H1 (cell line): Measurements from ENCODE around the gene TXNDC12. TPM values are rescaled to one million over a fixed set of nuclear protein-coding genes. Genes with fewer than 3 reads are reported as not detected.

Source experiments
- CTCF ChIA-PET: fragments of 300-600 bp; sonication (Branson Sonifier 250); formaldehyde crosslinking; loops from one replicate; lab custom pipeline; 2021; ENCODE audit not compliant: partially characterized antibody; lab: Charles Lee
- POLR2A ChIA-PET: fragments of 300-600 bp; sonication (Branson Sonifier 250); formaldehyde crosslinking; loops from one replicate; lab custom pipeline; 2021; ENCODE audit warnings: inconsistent platforms; ENCODE audit not compliant: partially characterized antibody; lab: Charles Lee
- DNase-seq, 2 experiments: peaks; one replicate each; pipeline versions ENCODE4 v3.0.0 to v3.0.0-alpha.2; 2010 to 2022; ENCODE audit warnings: low spot score in 2 of 2, low read depth in 1 of 2, mixed read lengths in 1 of 2
- FAIRE-seq: peaks from 2 replicates; lab custom pipeline; 2011; peaks lifted over from hg19 to GRCh38; lab: Jason Lieb, UNC
- H2AFZ ChIP-seq: 2 replicates; pipeline ENCODE4 v1.8.1; 2012; ENCODE audit warnings: low read length, inconsistent platforms
- H2AK5ac ChIP-seq: 2 replicates; pipeline ENCODE4 v1.6.1; 2013; ENCODE audit warnings: low read depth, low read length
- H2BK120ac ChIP-seq: replicated peaks from 2 replicates; pipeline ENCODE3; 2013; ENCODE audit warnings: low read depth, low read length, inconsistent platforms
- H2BK12ac ChIP-seq: 2 replicates; pipeline ENCODE4 v1.6.1; 2013; ENCODE audit warnings: low read depth, low read length
- H2BK15ac ChIP-seq: 2 replicates; pipeline ENCODE4 v1.6.1; 2013; ENCODE audit warnings: low read length
- H2BK20ac ChIP-seq: 2 replicates; pipeline ENCODE4 v1.6.1; 2013; ENCODE audit warnings: low read length
- H2BK5ac ChIP-seq: 2 replicates; pipeline ENCODE4 v1.6.1; 2013; ENCODE audit warnings: low read depth, low read length
- H3K14ac ChIP-seq: 2 replicates; pipeline ENCODE4 v1.6.1; 2013; ENCODE audit warnings: inconsistent platforms; ENCODE audit not compliant: insufficient read length
- H3K18ac ChIP-seq: 2 replicates; pipeline ENCODE4 v1.6.1; 2013; ENCODE audit warnings: low read length; ENCODE audit errors: extremely low read depth
- H3K23ac ChIP-seq: 2 replicates; pipeline ENCODE4 v1.6.1; 2013; ENCODE audit warnings: inconsistent platforms; ENCODE audit not compliant: insufficient read length
- H3K23me2 ChIP-seq: 2 replicates; pipeline ENCODE4 v1.6.1; 2013; ENCODE audit warnings: low read depth, low read length
- H3K27ac ChIP-seq: 2 replicates; pipeline ENCODE4 v1.6.1; 2011; ENCODE audit warnings: low read depth, low read length, inconsistent platforms
- H3K27me3 ChIP-seq, 4 experiments: replicated peaks in 1 of 4; 1 replicate in 1 of 4; 2 replicates in 3 of 4; pipeline versions ENCODE4 v1.6.1 to v1.8.1; 2011 to 2013; ENCODE audit warnings: low read length in 3 of 4, mild to moderate bottlenecking in 3 of 4, inconsistent platforms in 2 of 4, mixed read lengths in 2 of 4, moderate library complexity in 1 of 4; ENCODE audit not compliant: control insufficient read depth in 3 of 4, insufficient read depth in 3 of 4; ENCODE audit errors: extremely low read depth in 1 of 4
- H3K36me3 ChIP-seq, 4 experiments: 2 replicates each; pipeline versions ENCODE4 v1.6.1 to v1.8.1; 2011 to 2013; ENCODE audit warnings: mild to moderate bottlenecking in 4 of 4, low read length in 3 of 4, moderate library complexity in 2 of 4, control low read depth in 1 of 4, inconsistent platforms in 1 of 4; ENCODE audit not compliant: insufficient read depth in 4 of 4, control insufficient read depth in 2 of 4
- H3K4ac ChIP-seq: replicated peaks from 2 replicates; pipeline ENCODE3; 2013; ENCODE audit warnings: low read length, low read depth, mixed read lengths, inconsistent platforms; ENCODE audit not compliant: insufficient read length
- H3K4me1 ChIP-seq, 4 experiments: replicated peaks in 1 of 4; 1 replicate in 1 of 4; 2 replicates in 3 of 4; pipeline versions ENCODE4 v1.6.1 to v1.8.1; 2011 to 2013; ENCODE audit warnings: low read length in 3 of 4, inconsistent platforms in 2 of 4, mixed read lengths in 1 of 4; ENCODE audit not compliant: insufficient read depth in 4 of 4, control insufficient read depth in 3 of 4
- H3K4me2 ChIP-seq, 2 experiments: 2 replicates each; pipeline versions ENCODE4 v1.6.1 to v1.8.1; 2011 to 2013; ENCODE audit warnings: low read depth in 2 of 2, low read length in 2 of 2, control low read depth in 1 of 2, inconsistent platforms in 1 of 2, mild to moderate bottlenecking in 1 of 2; ENCODE audit not compliant: insufficient read depth in 1 of 2
- H3K4me3 ChIP-seq, 4 experiments: fragments of 200-600, 300-600 bp in 1 of 4; sonication (generic), shearing (Covaris generic), sonication (Bioruptor Twin) in 1 of 4; 2 replicates each; pipeline versions ENCODE4 v1.5.1 to v1.8.1; 2011 to 2016; ENCODE audit warnings: low read length in 4 of 4, low read depth in 3 of 4, control low read depth in 2 of 4, inconsistent platforms in 2 of 4, mild to moderate bottlenecking in 2 of 4, mixed read lengths in 1 of 4, moderate library complexity in 1 of 4; ENCODE audit not compliant: insufficient read depth in 2 of 4; ENCODE audit errors: extremely low read depth in 1 of 4
- H3K56ac ChIP-seq: replicated peaks from 2 replicates; pipeline ENCODE3; 2013; ENCODE audit warnings: low read depth, mild to moderate bottlenecking, mixed read lengths, low read length, inconsistent platforms; ENCODE audit not compliant: insufficient read length
- H3K79me1 ChIP-seq: 2 replicates; pipeline ENCODE4 v1.6.1; 2013; ENCODE audit warnings: low read depth, low read length, control low read depth
- H3K79me2 ChIP-seq, 2 experiments: 2 replicates each; pipeline versions ENCODE4 v1.6.1 to v1.8.1; 2012 to 2013; ENCODE audit warnings: low read length in 2 of 2, mild to moderate bottlenecking in 2 of 2, inconsistent platforms in 1 of 2; ENCODE audit not compliant: insufficient read depth in 2 of 2, control insufficient read depth in 1 of 2
- H3K9ac ChIP-seq, 4 experiments: replicated peaks in 1 of 4; 1 replicate in 1 of 4; 2 replicates in 3 of 4; pipeline versions ENCODE4 v1.6.1 to v1.8.1; 2011 to 2013; ENCODE audit warnings: low read depth in 3 of 4, low read length in 3 of 4, control low read depth in 2 of 4, mild to moderate bottlenecking in 2 of 4, moderate library complexity in 2 of 4, inconsistent platforms in 1 of 4; ENCODE audit errors: extremely low read depth in 1 of 4
- H3K9me3 ChIP-seq, 2 experiments: 2 replicates each; pipeline versions ENCODE4 v1.6.1 to v1.8.1; 2012 to 2013; ENCODE audit warnings: mild to moderate bottlenecking in 2 of 2, moderate library complexity in 2 of 2, control low read depth in 1 of 2, inconsistent platforms in 1 of 2, low read depth in 1 of 2, low read length in 1 of 2, mixed read lengths in 1 of 2; ENCODE audit not compliant: insufficient read depth in 2 of 2
- H4K20me1 ChIP-seq, 2 experiments: replicated peaks in 1 of 2; 2 replicates each; pipeline versions ENCODE3 to v1.8.1; 2011 to 2013; ENCODE audit warnings: inconsistent platforms in 2 of 2, low read length in 2 of 2, mild to moderate bottlenecking in 1 of 2; ENCODE audit not compliant: insufficient read depth in 2 of 2, control insufficient read depth in 1 of 2
- H4K5ac ChIP-seq: 2 replicates; pipeline ENCODE4 v1.6.1; 2013; ENCODE audit warnings: low read length, low read depth, mixed read lengths, inconsistent platforms; ENCODE audit not compliant: insufficient read length
- H4K8ac ChIP-seq: 2 replicates; pipeline ENCODE4 v1.8.0; 2013; ENCODE audit warnings: mild to moderate bottlenecking, moderate library complexity, low read length, inconsistent platforms; ENCODE audit not compliant: insufficient read depth; ENCODE audit errors: extremely low read depth
- H4K91ac ChIP-seq: replicated peaks from 2 replicates; pipeline ENCODE3; 2013; ENCODE audit warnings: low read length, mixed read lengths, inconsistent platforms; ENCODE audit not compliant: insufficient read length
- CBX8 ChIP-seq: fragments of 300-800, 300-1000 bp; sonication (generic); IDR thresholded peaks from 2 replicates; pipeline ENCODE4 v1.7.1; 2016; ENCODE audit warnings: low read depth, low read length, borderline replicate concordance
- CREB1 ChIP-seq: IDR thresholded peaks from 2 replicates; pipeline ENCODE4 v1.6.1; 2012; ENCODE audit warnings: inconsistent platforms
- GABPA ChIP-seq: IDR thresholded peaks from 2 replicates; pipeline ENCODE4 v1.6.1; 2011; ENCODE audit warnings: mild to moderate bottlenecking, low read length, moderate library complexity, borderline replicate concordance; ENCODE audit not compliant: insufficient read depth
- HDAC6 ChIP-seq: IDR thresholded peaks from one replicate; pipeline ENCODE4 v1.7.1; 2012; ENCODE audit warnings: low read depth, mild to moderate bottlenecking, inconsistent platforms, low read length, moderate library complexity
- JUN ChIP-seq: IDR thresholded peaks from 2 replicates; pipeline ENCODE4 v1.6.1; 2011; ENCODE audit warnings: low read depth, mild to moderate bottlenecking, improper control_type of control experiment, low read length
- JUND ChIP-seq: IDR thresholded peaks from 2 replicates; pipeline ENCODE4 v1.6.1; 2011; ENCODE audit warnings: mild to moderate bottlenecking, improper control_type of control experiment, low read length
- MAFK ChIP-seq: IDR thresholded peaks from 2 replicates; pipeline ENCODE4 v1.6.1; 2012; ENCODE audit warnings: low read depth, mild to moderate bottlenecking, improper control_type of control experiment, low read length
- PHF8 ChIP-seq: fragments of 200-600 bp; sonication (generic); conservative IDR thresholded peaks from 2 replicates; pipeline ENCODE4 v1.7.1; 2012; ENCODE audit warnings: low read depth, mild to moderate bottlenecking, inconsistent platforms, low read length, moderate library complexity
- SP1 ChIP-seq: IDR thresholded peaks from 2 replicates; pipeline ENCODE4 v1.6.1; 2011; ENCODE audit warnings: low read depth, low read length
- ZNF274 ChIP-seq: IDR thresholded peaks from 2 replicates; pipeline ENCODE4 v1.7.0; 2012; ENCODE audit warnings: low read length, borderline replicate concordance; ENCODE audit errors: extremely low read depth
- WGBS, 2 experiments: shearing (Covaris generic) in 1 of 2; methylation state at CpG; one replicate each; pipeline versions ENCODE4 v1.1.6 to v1.1.7; 2013 to 2015; ENCODE audit warnings: low lambda C conversion rate in 2 of 2, mixed read lengths in 2 of 2, inconsistent platforms in 1 of 2, low coverage in 1 of 2, missing lambda C conversion rate in 1 of 2; ENCODE audit not compliant: insufficient replicate concordance in 2 of 2, insufficient coverage in 1 of 2, insufficient read length in 1 of 2; ENCODE audit errors: extremely low coverage in 1 of 2, missing lambda C conversion rate in 1 of 2; 5-methylcytosine and 5-hydroxymethylcytosine counted together
- polyA plus RNA-seq, 7 experiments: library from polyadenylated mRNA; depleted of rRNA in 3 of 7; stranded (reverse) in 5 of 7; unstranded in 2 of 7; fragments of >200 nt in 5 of 7; fragments of 200-250 nt in 2 of 7; gene quantifications; 1 replicate in 5 of 7; 2 replicates in 1 of 7; 4 replicates in 1 of 7; pipeline versions ENCODE4 v1.2.1 to v1.2.3, GENCODE V29; 2011 to 2013; ENCODE audit warnings: missing spikeins in 2 of 7, mixed read lengths in 2 of 7
- total RNA-seq: library from RNA; stranded (reverse); fragmentation: NEBNext Ultra II Directional; extraction: Animal tissue kit (Norgen Biotek cat#: 25700); gene quantifications from 2 replicates; pipeline ENCODE4 v1.2.1, GENCODE V29; 2021
- TF ChIP-seq, protein P1 (sequence below): IDR thresholded peaks from 2 replicates; pipeline ENCODE4 v1.6.1; 2011; ENCODE audit warnings: low read length, improper control_type of control experiment
- TF ChIP-seq, protein P2 (sequence below): IDR thresholded peaks from 2 replicates; pipeline ENCODE4 v1.6.1; 2011; ENCODE audit warnings: low read depth, mild to moderate bottlenecking, low read length; ENCODE audit not compliant: insufficient read depth

Gene TXNDC12
- total and polyA plus RNA-seq, 2 of the 8 experiments (the other 6 are each of a cell fraction or from before 2014, with no cell fraction given) = 35.2 to 89.8 TPM

GRCh38 chr1:52072291-52072690 lies 17.3 kb upstream of the TXNDC12 start:
- no peak overlapping the region for H3K23ac ChIP-seq
- CTCF ChIA-PET = interaction anchor here (0.8 to 1.7 kb wide), 3 partner anchors 9 to 277 kb away, joined by 3 to 7 read pairs (median 5); no protein-coding TSS in a partner anchor
- H3K79me2 ChIP-seq = peaks cover 0 to 46% of the 10 kb centered on the region in 2 experiments; a peak in 2 of 4 replicates
- no peak for TF ChIP-seq MAFK
- TF ChIP-seq SP1 = no peak
- no peak for TF ChIP-seq JUN
- no peak for TF ChIP-seq HDAC6
- TF ChIP-seq, protein P1, sequence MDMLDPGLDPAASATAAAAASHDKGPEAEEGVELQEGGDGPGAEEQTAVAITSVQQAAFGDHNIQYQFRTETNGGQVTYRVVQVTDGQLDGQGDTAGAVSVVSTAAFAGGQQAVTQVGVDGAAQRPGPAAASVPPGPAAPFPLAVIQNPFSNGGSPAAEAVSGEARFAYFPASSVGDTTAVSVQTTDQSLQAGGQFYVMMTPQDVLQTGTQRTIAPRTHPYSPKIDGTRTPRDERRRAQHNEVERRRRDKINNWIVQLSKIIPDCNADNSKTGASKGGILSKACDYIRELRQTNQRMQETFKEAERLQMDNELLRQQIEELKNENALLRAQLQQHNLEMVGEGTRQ = no peak
- no peak for TF ChIP-seq ZNF274
- TF ChIP-seq CREB1 = no peak
- TF ChIP-seq, protein P2, sequence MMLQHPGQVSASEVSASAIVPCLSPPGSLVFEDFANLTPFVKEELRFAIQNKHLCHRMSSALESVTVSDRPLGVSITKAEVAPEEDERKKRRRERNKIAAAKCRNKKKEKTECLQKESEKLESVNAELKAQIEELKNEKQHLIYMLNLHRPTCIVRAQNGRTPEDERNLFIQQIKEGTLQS = no peak
- TF ChIP-seq PHF8 = no peak
- no peak for TF ChIP-seq JUND
- TF ChIP-seq CBX8 = no peak
- no peak for TF ChIP-seq GABPA

More at GRCh38 chr1:52072291-52072690, 17.3 kb upstream of the TXNDC12 start:
- POLR2A ChIA-PET = interaction anchor here (1.4 to 3.8 kb wide), 5 partner anchors 8 to 17 kb away, joined by 5 to 22 read pairs (median 9); partner anchors contain the start of genes BTF3L4 and TXNDC12
- no peak overlapping the region for H4K91ac ChIP-seq
- DNase-seq (no peak), FAIRE-seq (no peak)
- no peak overlapping the region for H3K4me3 ChIP-seq
- H3K4me1 ChIP-seq = no peaks in the 10 kb centered on the region
- H2AFZ ChIP-seq = no peak overlapping the region
- H3K4me2 ChIP-seq = no peak overlapping the region
- peaks cover 0 to 3% of the 10 kb centered on the region in 2 experiments for H4K20me1 ChIP-seq
- H3K27ac ChIP-seq = no peak overlapping the region
- H2BK120ac ChIP-seq = no peak overlapping the region
- H3K27me3 ChIP-seq = no peaks in the 10 kb centered on the region
- WGBS, 2 experiments = 72% methylated on average over 6 of the region's 6 CpGs; no CpG with 5 or more reads in 1 of the 2 experiments
- H4K8ac ChIP-seq = no peak overlapping the region
- H4K5ac ChIP-seq = no peak overlapping the region
- no peak overlapping the region for H3K18ac ChIP-seq
- no peaks in the 10 kb centered on the region; the same call in 1 of the 2 replicates for H3K23me2 ChIP-seq
- H3K9ac ChIP-seq = no peak overlapping the region
- no peak overlapping the region for H2BK15ac ChIP-seq
- peaks cover 3 to 36% (median 12%) of the 10 kb centered on the region in 4 experiments; a peak in 7 of 8 replicates for H3K36me3 ChIP-seq
- H2AK5ac ChIP-seq = no peak overlapping the region
- no peak overlapping the region for H2BK5ac ChIP-seq
- no peak overlapping the region for H3K14ac ChIP-seq
- H3K4ac ChIP-seq = no peak overlapping the region
- no peaks in the 10 kb centered on the region for H3K9me3 ChIP-seq
- no peak overlapping the region for H2BK20ac ChIP-seq
- H3K79me1 ChIP-seq = no peaks in the 10 kb centered on the region
- H3K56ac ChIP-seq = no peak overlapping the region
- H2BK12ac ChIP-seq = no peak overlapping the region
